GM12878 (cell line): ENCODE data around the gene NPY5R. TPM values are rescaled to one million over a fixed set of nuclear protein-coding genes. Genes with fewer than 3 reads are reported as not detected.

ENCODE experiments used
- ATAC-seq: fragments of 200-7000 bp; cut with Tn5 transposase; 3 replicates; pipeline ENCODE4 v1.9.1; 2020; ENCODE audit warnings: mild to moderate bottlenecking, moderate library complexity
- BruUV-seq: library from RNA; stranded (reverse); fragments of 400-500 nt; replicated peaks from 2 replicates; lab custom pipeline; 2021; lab: Mats Ljungman, UMichigan
- CTCF ChIA-PET: fragments of 300-600 bp; sonication (Branson Sonifier 250); formaldehyde crosslinking; extraction: SDS; loops from one replicate; lab custom pipeline; 2021; ENCODE audit warnings: inconsistent platforms; lab: Yijun Ruan, JAX
- POLR2A ChIA-PET: fragments of 350-600 bp; formaldehyde crosslinking; extraction: SDS; loops from one replicate; lab custom pipeline; 2021; ENCODE audit warnings: inconsistent platforms; lab: Charles Lee
- RAD21 ChIA-PET: fragments of 300-600 bp; sonication (Branson Sonifier 250); formaldehyde crosslinking; loops from one replicate; lab custom pipeline; 2023; ENCODE audit warnings: antibody characterized with exemption; ENCODE audit not compliant: unreplicated experiment; lab: Charles Lee
- SMC1A ChIA-PET: fragments of 300-600 bp; sonication (Branson Sonifier 250); formaldehyde crosslinking; loops from one replicate; lab custom pipeline; 2023; ENCODE audit not compliant: unreplicated experiment, uncharacterized antibody; lab: Charles Lee
- DNase-seq: peaks from one replicate; pipeline ENCODE4 v3.0.0-alpha.2; 2011; ENCODE audit warnings: low read depth, low spot score
- FAIRE-seq: peaks from 3 replicates; lab custom pipeline; 2011; peaks lifted over from hg19 to GRCh38; lab: Jason Lieb, UNC
- H2AFZ ChIP-seq: 2 replicates; pipeline ENCODE4 v1.6.0; 2011; ENCODE audit warnings: low read depth, low read length, control low read depth; ENCODE audit not compliant: control insufficient read depth
- H3K27ac ChIP-seq: 2 replicates; pipeline ENCODE4 v1.5.1; 2011; ENCODE audit warnings: control low read depth; ENCODE audit not compliant: control insufficient read depth, insufficient read depth
- H3K27me3 ChIP-seq, 2 experiments: replicated peaks in 1 of 2; 2 replicates each; pipeline versions ENCODE4 v1.6.0 to v1.6.1; 2011; ENCODE audit warnings: low read length in 1 of 2; ENCODE audit not compliant: control insufficient read depth in 2 of 2, insufficient read depth in 2 of 2
- H3K36me3 ChIP-seq, 2 experiments: 2 replicates each; pipeline ENCODE4 v1.5.1; 2011; ENCODE audit warnings: low read length in 1 of 2; ENCODE audit not compliant: control insufficient read depth in 2 of 2, insufficient read depth in 2 of 2
- H3K4me1 ChIP-seq: 2 replicates; pipeline ENCODE4 v1.6.1; 2011; ENCODE audit warnings: mild to moderate bottlenecking, low read length, moderate library complexity, mixed read lengths; ENCODE audit not compliant: control insufficient read depth, insufficient read depth
- H3K4me2 ChIP-seq: 2 replicates; pipeline ENCODE4 v1.6.0; 2011; ENCODE audit warnings: control low read depth; ENCODE audit not compliant: control insufficient read depth, insufficient read depth
- H3K4me3 ChIP-seq: fragments of 200-600 bp; sonication (generic); 2 replicates; pipeline ENCODE4 v1.5.1; 2016
- H3K79me2 ChIP-seq: 2 replicates; pipeline ENCODE4 v1.6.0; 2011; ENCODE audit warnings: low read length; ENCODE audit not compliant: control insufficient read depth, insufficient read depth
- H3K9ac ChIP-seq: 2 replicates; pipeline ENCODE4 v1.8.0; 2011; ENCODE audit warnings: low read length, control low read depth, mixed read lengths; ENCODE audit not compliant: control insufficient read depth, insufficient read depth
- H3K9me3 ChIP-seq: replicated peaks from 3 replicates; pipeline ENCODE4 v1.5.1; 2011; ENCODE audit warnings: mild to moderate bottlenecking, low read length; ENCODE audit not compliant: control insufficient read depth, insufficient read depth
- H4K20me1 ChIP-seq: 2 replicates; pipeline ENCODE4 v1.6.0; 2011; ENCODE audit not compliant: control insufficient read depth, insufficient read depth
- ATF7 ChIP-seq: fragments of 450-650 bp; IDR thresholded peaks from 2 replicates; pipeline ENCODE4 v1.6.1; 2016; ENCODE audit warnings: low read depth, mild to moderate bottlenecking
- CBX5 ChIP-seq: sonication (generic); IDR thresholded peaks from 2 replicates; pipeline ENCODE4 v1.6.1; 2016; ENCODE audit warnings: low read depth, moderate library complexity, mild to moderate bottlenecking, inconsistent platforms
- DPF2 ChIP-seq: fragments of 450-650 bp; IDR thresholded peaks from 2 replicates; pipeline ENCODE4 v1.6.1; 2017; ENCODE audit warnings: mild to moderate bottlenecking
- IRF4 ChIP-seq: IDR thresholded peaks from 2 replicates; pipeline ENCODE4 v1.6.1; 2011; ENCODE audit warnings: low read depth, low read length
- RAD21 ChIP-seq: IDR thresholded peaks from 2 replicates; pipeline ENCODE4 v1.6.1; 2011; ENCODE audit warnings: mild to moderate bottlenecking, low read depth, low read length, moderate library complexity; ENCODE audit not compliant: insufficient read depth
- RAD51 ChIP-seq: fragments of 450-650 bp; IDR thresholded peaks from 2 replicates; pipeline ENCODE4 v1.6.1; 2016; ENCODE audit warnings: moderate library complexity, mild to moderate bottlenecking, inconsistent platforms
- SMAD5 ChIP-seq: IDR thresholded peaks from 2 replicates; pipeline ENCODE4 v1.6.1; 2016; ENCODE audit warnings: antibody characterized with exemption, low read depth
- SREBF1 ChIP-seq: IDR thresholded peaks from 2 replicates; pipeline ENCODE4 v1.6.1; 2012; ENCODE audit warnings: mild to moderate bottlenecking, low read length
- SUPT20H ChIP-seq: IDR thresholded peaks from 2 replicates; pipeline ENCODE4 v1.6.1; 2011; ENCODE audit warnings: low read depth, mild to moderate bottlenecking, low read length, moderate library complexity, borderline replicate concordance; ENCODE audit not compliant: control insufficient read depth
- TCF12 ChIP-seq: IDR thresholded peaks from 2 replicates; pipeline ENCODE4 v1.6.1; 2011; ENCODE audit warnings: low read depth, mild to moderate bottlenecking, low read length
- ZBED1 ChIP-seq: IDR thresholded peaks from 2 replicates; pipeline ENCODE4 v1.6.1; 2016; ENCODE audit warnings: borderline replicate concordance
- ZNF207 ChIP-seq: fragments of 450-650 bp; IDR thresholded peaks from 2 replicates; pipeline ENCODE4 v1.6.1; 2014; ENCODE audit warnings: antibody characterized with exemption, mild to moderate bottlenecking, borderline replicate concordance
- WGBS: methylation state at CpG from one replicate; pipeline ENCODE4 v1.1.6; 2016; ENCODE audit warnings: low lambda C conversion rate; ENCODE audit not compliant: insufficient replicate concordance, insufficient coverage; ENCODE audit errors: missing lambda C conversion rate; 5-methylcytosine and 5-hydroxymethylcytosine counted together
- in situ Hi-C: fragments of 300-500 bp; cut with MboI; formaldehyde crosslinking; loops from 9 replicates; pipeline ENCODE4 v1.14.3; 2018; ENCODE audit warnings: mixed read lengths
- intact Hi-C: fragments of 100-400 bp; cut with micrococcal nuclease; formaldehyde crosslinking; loops from one replicate; pipeline ENCODE4 v1.14.2; 2022; ENCODE audit not compliant: unreplicated experiment
- polyA plus RNA-seq, 11 experiments: library from polyadenylated mRNA; depleted of rRNA in 4 of 11; unstranded in 6 of 11; stranded (reverse) in 5 of 11; fragments of >200 nt; fragmentation: Nextera tagmentation in 4 of 11; fragmentation: Illumina TruSeq in 1 of 11; extraction: Ambion mirVana in 4 of 11; extraction: Trizol in 1 of 11; gene quantifications; 1 replicate in 1 of 11; 2 replicates in 10 of 11; pipeline versions ENCODE4 v1.2.1 to v1.2.3, GENCODE V29; 2011 to 2016; ENCODE audit warnings: inconsistent platforms in 2 of 11, missing spikeins in 2 of 11, low read depth in 1 of 11
- total RNA-seq, 4 experiments: library from RNA; depleted of rRNA in 3 of 4; stranded (reverse); fragments of >200 nt in 3 of 4; fragmentation: Illumina TruSeq in 1 of 4; extraction: Trizol in 1 of 4; gene quantifications; 2 replicates each; pipeline versions ENCODE4 v1.2.1 to v1.2.3, GENCODE V29; 2013 to 2021
- TF ChIP-seq, protein P1 (sequence below): IDR thresholded peaks from 2 replicates; pipeline ENCODE4 v1.6.1; 2011; ENCODE audit warnings: low read depth, mild to moderate bottlenecking, low read length, moderate library complexity, borderline replicate concordance; ENCODE audit errors: extremely low read depth
- TF ChIP-seq, protein P2 (sequence below): fragments of 450-650 bp; IDR thresholded peaks from 2 replicates; pipeline ENCODE4 v1.6.1; 2016; ENCODE audit warnings: mild to moderate bottlenecking, moderate library complexity, borderline replicate concordance
- TF ChIP-seq, protein P3 (sequence below): fragments of 450-650 bp; IDR thresholded peaks from 2 replicates; pipeline ENCODE4 v1.6.1; 2017; ENCODE audit warnings: borderline replicate concordance

The NPY5R gene
- total and polyA plus RNA-seq, 10 of the 15 experiments (the other 5 are each of a cell fraction or from before 2014, with no cell fraction given) = not detected

DNA sequence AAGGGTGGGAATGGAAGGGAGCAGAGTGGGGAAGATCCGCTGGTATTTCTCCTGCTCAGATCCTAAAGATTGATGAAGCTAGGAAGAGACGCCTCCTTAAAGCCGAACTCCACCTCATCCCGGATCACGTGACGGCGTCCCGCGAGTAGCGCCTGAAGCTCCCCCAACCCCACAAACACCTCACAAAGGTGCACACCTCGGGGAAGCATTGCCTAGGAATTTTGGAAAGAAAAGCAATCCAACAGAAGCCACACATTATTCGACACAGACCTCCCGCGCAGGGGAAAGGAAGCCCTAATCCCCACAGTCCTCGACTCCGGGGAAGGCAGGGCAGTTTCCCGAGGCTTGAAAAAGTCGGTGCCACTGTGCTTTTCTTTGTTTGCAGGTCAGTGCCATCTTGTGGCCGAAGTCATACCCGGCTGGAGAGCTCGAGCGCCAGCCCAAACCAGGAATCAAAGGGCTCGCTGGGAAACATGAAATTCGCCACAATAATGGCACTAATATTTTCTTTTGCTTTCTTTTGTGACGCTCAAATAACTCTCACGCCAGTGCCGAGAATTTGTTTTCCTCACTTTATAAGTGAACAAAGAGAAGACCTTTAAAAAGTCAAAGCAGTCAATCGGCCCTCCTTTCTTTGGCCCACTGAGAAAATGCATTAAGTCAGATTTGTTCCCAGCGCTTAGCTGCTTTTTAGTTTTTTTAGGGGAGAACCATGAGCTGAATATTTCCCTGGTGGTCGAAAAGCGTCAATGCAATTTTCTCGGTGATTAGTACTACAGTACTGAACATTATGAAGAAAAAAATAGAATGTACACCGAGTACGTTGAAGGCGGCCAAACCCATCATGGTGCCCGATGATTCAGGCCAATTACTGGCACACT lies 10.9 kb upstream of the NPY5R start, which contains the start of gene NPY1R (continued):
- TF ChIP-seq, protein P1, sequence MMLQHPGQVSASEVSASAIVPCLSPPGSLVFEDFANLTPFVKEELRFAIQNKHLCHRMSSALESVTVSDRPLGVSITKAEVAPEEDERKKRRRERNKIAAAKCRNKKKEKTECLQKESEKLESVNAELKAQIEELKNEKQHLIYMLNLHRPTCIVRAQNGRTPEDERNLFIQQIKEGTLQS = 0 out of 2 replicates have a peak, but pooled peaks have one; percentile 36
- no peak for TF ChIP-seq SMAD5
- TF ChIP-seq, protein P2, sequence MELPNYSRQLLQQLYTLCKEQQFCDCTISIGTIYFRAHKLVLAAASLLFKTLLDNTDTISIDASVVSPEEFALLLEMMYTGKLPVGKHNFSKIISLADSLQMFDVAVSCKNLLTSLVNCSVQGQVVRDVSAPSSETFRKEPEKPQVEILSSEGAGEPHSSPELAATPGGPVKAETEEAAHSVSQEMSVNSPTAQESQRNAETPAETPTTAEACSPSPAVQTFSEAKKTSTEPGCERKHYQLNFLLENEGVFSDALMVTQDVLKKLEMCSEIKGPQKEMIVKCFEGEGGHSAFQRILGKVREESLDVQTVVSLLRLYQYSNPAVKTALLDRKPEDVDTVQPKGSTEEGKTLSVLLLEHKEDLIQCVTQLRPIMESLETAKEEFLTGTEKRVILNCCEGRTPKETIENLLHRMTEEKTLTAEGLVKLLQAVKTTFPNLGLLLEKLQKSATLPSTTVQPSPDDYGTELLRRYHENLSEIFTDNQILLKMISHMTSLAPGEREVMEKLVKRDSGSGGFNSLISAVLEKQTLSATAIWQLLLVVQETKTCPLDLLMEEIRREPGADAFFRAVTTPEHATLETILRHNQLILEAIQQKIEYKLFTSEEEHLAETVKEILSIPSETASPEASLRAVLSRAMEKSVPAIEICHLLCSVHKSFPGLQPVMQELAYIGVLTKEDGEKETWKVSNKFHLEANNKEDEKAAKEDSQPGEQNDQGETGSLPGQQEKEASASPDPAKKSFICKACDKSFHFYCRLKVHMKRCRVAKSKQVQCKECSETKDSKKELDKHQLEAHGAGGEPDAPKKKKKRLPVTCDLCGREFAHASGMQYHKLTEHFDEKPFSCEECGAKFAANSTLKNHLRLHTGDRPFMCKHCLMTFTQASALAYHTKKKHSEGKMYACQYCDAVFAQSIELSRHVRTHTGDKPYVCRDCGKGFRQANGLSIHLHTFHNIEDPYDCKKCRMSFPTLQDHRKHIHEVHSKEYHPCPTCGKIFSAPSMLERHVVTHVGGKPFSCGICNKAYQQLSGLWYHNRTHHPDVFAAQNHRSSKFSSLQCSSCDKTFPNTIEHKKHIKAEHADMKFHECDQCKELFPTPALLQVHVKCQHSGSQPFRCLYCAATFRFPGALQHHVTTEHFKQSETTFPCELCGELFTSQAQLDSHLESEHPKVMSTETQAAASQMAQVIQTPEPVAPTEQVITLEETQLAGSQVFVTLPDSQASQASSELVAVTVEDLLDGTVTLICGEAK = no peak
- TF ChIP-seq RAD51 = peak; percentile 27; the same call in 1 of the 2 replicates
- peak; percentile 70 for TF ChIP-seq RAD21
- TF ChIP-seq, all 136 proteins: peak for 6

DNA sequence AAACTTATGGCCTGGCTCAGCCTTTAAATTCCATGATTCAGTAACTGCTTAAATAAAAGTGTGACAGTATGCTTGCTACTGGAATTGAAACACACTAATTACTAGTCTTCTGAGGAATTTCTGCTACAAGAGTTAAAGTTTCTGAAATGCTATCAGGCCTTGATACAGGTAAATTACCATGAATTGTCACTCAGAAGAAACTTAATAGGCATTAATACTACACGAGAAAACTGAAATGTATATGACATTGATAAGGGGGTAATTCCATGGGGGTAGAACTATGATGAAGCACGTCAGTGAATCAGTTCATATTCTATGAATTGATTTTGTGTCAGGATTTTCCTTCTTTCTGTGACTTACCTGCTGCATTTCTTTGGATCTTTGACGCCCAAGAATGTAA lies 8.3 kb upstream of the NPY5R start:
- H3K27ac ChIP-seq = no peak overlapping the region
- in situ Hi-C loops (loop anchor here (5.0 to 10.0 kb wide), 3 partner anchors 231 to 831 kb away; no protein-coding TSS in a partner anchor), intact Hi-C loops (no loop called here)
- H3K9me3 ChIP-seq = no peaks in the 10 kb centered on the region
- no TSS peak for BruUV-seq
- FAIRE-seq (no peak), DNase-seq (no peak), ATAC-seq (no peak)
- no peaks in the 10 kb centered on the region for H3K79me2 ChIP-seq
- H2AFZ ChIP-seq = no peak overlapping the region
- H3K4me1 ChIP-seq = no peaks in the 10 kb centered on the region
- no peak overlapping the region for H3K4me3 ChIP-seq
- ChIA-PET POLR2A (no interaction called here), SMC1A (interaction anchor here (1.6 kb wide), 1 partner anchor 838 kb away, joined by 3 read pairs; no protein-coding TSS in a partner anchor), RAD21 (no interaction called here), CTCF (no interaction called here)
- no peak overlapping the region for H3K9ac ChIP-seq
- no peak overlapping the region for H3K4me2 ChIP-seq
- peaks cover 5 to 11% of the 10 kb centered on the region in 2 experiments for H3K27me3 ChIP-seq
- H3K36me3 ChIP-seq = no peaks in the 10 kb centered on the region
- 2% methylated on average over 3 of the region's 3 CpGs for WGBS
- no peaks in the 10 kb centered on the region for H4K20me1 ChIP-seq
- no peak for TF ChIP-seq SREBF1
- no peak for TF ChIP-seq CBX5
- TF ChIP-seq IRF4 = no peak
- TF ChIP-seq TCF12 = no peak
- no peak for TF ChIP-seq SUPT20H
- no peak for TF ChIP-seq ATF7
- TF ChIP-seq, protein P3, sequence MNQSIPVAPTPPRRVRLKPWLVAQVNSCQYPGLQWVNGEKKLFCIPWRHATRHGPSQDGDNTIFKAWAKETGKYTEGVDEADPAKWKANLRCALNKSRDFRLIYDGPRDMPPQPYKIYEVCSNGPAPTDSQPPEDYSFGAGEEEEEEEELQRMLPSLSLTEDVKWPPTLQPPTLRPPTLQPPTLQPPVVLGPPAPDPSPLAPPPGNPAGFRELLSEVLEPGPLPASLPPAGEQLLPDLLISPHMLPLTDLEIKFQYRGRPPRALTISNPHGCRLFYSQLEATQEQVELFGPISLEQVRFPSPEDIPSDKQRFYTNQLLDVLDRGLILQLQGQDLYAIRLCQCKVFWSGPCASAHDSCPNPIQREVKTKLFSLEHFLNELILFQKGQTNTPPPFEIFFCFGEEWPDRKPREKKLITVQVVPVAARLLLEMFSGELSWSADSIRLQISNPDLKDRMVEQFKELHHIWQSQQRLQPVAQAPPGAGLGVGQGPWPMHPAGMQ = no peak
- no peak for TF ChIP-seq ZNF207
- no peak for TF ChIP-seq DPF2
- no peak for TF ChIP-seq ZBED1
